ENCODE results near the gene CREB3L4.
A peak's percentile ranks its signal among the peaks of the same experiment; 100 is the strongest.

Gene CREB3L4

DNA sequence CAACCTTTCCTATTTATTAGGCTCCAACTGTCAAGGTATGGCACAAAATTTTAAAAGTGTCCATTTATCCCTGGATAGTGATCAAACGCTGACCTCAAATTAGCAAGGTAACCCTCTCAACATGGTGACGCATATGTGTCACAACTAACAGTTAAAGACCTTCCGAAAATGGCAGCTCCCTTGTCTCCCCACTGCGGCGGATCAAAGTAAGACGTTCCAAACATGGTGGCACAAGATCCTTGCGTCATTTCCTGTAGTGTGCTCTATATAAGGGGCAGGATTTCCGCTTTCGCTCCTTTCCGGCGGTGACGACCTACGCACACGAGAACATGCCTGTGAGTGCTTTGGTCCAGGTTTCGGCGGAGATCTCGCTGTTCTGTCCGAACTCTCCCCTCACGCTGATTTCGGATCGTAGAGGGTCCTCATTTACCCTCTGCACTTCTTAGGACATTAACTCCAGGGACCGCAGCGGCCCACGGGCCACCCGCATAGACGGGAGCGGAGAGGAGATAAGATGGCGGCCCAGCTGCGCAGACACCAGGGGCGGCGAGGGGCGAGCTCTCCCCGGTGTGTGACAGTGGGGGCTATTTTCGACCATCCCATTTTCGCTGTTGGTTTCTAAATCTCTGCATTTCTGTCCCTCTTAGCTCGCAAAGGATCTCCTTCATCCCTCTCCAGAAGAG lies 22.9 kb downstream of the CREB3L4 start, which contains the start of gene RPS27:
Gene RPS27, plus strand, starts transcription at position 295 of the 683 bp plus-strand sequence. Its CDS starts 35 bp downstream, at position 330.
- peak within 1 kb of the TSS; percentile 95 for H3K27ac ChIP-seq
- H3K27me3 ChIP-seq (ENCODE audit: control insufficient read depth, insufficient read depth, low read length): no peaks in the 10 kb centered on the region
- H3K9me3 ChIP-seq (ENCODE audit: control insufficient read depth, low read length): no peaks in the 10 kb centered on the region
- H3K36me3 ChIP-seq (ENCODE audit: control insufficient read depth, insufficient read depth, low read length): peaks cover 2% of the 10 kb centered on the region
- peak within 1 kb of the TSS; percentile 95 for H3K4me3 ChIP-seq (ENCODE audit: low read depth, low read length)
- peak within 1 kb of the TSS; percentile 11 for H3K9ac ChIP-seq
- H3K4me1 ChIP-seq: no peaks in the 10 kb centered on the region
- peak within 1 kb of the TSS; percentile 85 for H3K4me2 ChIP-seq (ENCODE audit: low read length)
- TF ChIP-seq, protein P1, sequence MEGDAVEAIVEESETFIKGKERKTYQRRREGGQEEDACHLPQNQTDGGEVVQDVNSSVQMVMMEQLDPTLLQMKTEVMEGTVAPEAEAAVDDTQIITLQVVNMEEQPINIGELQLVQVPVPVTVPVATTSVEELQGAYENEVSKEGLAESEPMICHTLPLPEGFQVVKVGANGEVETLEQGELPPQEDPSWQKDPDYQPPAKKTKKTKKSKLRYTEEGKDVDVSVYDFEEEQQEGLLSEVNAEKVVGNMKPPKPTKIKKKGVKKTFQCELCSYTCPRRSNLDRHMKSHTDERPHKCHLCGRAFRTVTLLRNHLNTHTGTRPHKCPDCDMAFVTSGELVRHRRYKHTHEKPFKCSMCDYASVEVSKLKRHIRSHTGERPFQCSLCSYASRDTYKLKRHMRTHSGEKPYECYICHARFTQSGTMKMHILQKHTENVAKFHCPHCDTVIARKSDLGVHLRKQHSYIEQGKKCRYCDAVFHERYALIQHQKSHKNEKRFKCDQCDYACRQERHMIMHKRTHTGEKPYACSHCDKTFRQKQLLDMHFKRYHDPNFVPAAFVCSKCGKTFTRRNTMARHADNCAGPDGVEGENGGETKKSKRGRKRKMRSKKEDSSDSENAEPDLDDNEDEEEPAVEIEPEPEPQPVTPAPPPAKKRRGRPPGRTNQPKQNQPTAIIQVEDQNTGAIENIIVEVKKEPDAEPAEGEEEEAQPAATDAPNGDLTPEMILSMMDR (IDR thresholded peaks at IDR 0.05): no peak
- peaks cover 3% of the 10 kb centered on the region for H3K79me2 ChIP-seq
- H2AFZ ChIP-seq: peak within 1 kb of the TSS; percentile 89

DNA sequence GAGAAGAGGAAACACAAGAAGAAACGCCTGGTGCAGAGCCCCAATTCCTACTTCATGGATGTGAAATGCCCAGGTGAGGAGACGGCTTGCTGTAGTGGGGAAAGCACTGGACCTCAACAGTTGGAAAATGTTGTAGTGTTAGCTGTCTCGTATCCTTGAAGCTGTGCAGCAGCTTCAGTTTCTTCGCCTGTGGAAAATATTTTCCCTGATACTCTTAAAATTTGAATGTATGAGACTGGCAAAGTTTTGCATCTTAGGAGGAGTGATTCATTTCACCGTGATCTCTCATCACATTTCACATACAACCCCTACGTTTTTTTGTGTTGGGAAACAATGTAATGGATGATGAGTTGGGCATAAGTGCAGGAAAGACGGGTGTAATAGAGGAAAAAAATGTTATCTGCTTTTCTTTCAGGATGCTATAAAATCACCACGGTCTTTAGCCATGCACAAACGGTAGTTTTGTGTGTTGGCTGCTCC lies 23.5 kb downstream of the CREB3L4 start:
- Histone ChIP-seq H3K27me3 (ENCODE audit: control insufficient read depth, insufficient read depth, low read length) (no peaks in the 10 kb centered on the region), H3K4me2 (ENCODE audit: low read length) (peak overlapping the region; percentile 85), H3K4me3 (ENCODE audit: low read depth, low read length) (peak overlapping the region; percentile 95), H3K79me2 (peaks cover 3% of the 10 kb centered on the region), H3K4me1 (no peaks in the 10 kb centered on the region), H3K36me3 (ENCODE audit: control insufficient read depth, insufficient read depth, low read length) (peaks cover 2% of the 10 kb centered on the region), H3K27ac (peak overlapping the region; percentile 95), H2AFZ (peak overlapping the region; percentile 89), H3K9ac (peak overlapping the region; percentile 11), H3K9me3 (ENCODE audit: control insufficient read depth, low read length) (no peaks in the 10 kb centered on the region)
- TF ChIP-seq, protein P1 (IDR thresholded peaks at IDR 0.05): no peak

GRCh38 chr1:153991806-153992205 lies 24.1 kb downstream of the CREB3L4 start:
- TF ChIP-seq, protein P1 (IDR thresholded peaks at IDR 0.05): no peak
- peak overlapping the region; percentile 95 for H3K4me3 ChIP-seq (ENCODE audit: low read depth, low read length)

DNA sequence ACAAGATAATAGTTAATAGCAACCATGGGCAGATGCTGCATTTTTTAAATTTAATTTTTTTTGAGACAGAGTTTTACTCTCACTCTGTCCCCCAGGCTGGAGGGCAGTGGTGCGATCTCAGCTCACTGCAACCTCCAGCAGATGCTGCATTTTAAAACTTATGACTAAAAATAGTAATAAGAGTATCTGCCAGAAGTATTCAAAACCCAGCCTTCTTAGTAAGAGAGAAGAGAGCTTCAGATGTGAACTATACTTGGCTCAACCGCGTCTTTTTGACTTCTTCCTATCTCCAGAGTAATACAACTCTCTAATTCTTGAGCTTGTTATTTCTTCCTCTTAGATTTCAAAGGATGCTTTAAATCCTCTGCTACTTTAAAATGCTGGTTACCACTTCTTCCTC lies 27.5 kb downstream of the CREB3L4 start:
- H3K9me3 ChIP-seq (ENCODE audit: control insufficient read depth, low read length): no peaks in the 10 kb centered on the region
- H3K9ac ChIP-seq: no peak overlapping the region
- no peak overlapping the region for H3K27ac ChIP-seq
- no peak overlapping the region for H3K4me3 ChIP-seq (ENCODE audit: low read depth, low read length)
- H3K4me1 ChIP-seq: no peaks in the 10 kb centered on the region
- no peak overlapping the region for H2AFZ ChIP-seq
- H3K4me2 ChIP-seq (ENCODE audit: low read length): no peak overlapping the region
- TF ChIP-seq, protein P1 (IDR thresholded peaks at IDR 0.05): no peak
- peaks cover 2% of the 10 kb centered on the region for H3K36me3 ChIP-seq (ENCODE audit: control insufficient read depth, insufficient read depth, low read length)
- peaks cover 3% of the 10 kb centered on the region for H3K79me2 ChIP-seq
- H3K27me3 ChIP-seq (ENCODE audit: control insufficient read depth, insufficient read depth, low read length): no peaks in the 10 kb centered on the region

More at GRCh38 chr1:153991806-153992205, 24.1 kb downstream of the CREB3L4 start:
- Histone ChIP-seq H3K36me3 (ENCODE audit: control insufficient read depth, insufficient read depth, low read length) (peaks cover 2% of the 10 kb centered on the region), H3K27ac (no peak overlapping the region), H3K27me3 (ENCODE audit: control insufficient read depth, insufficient read depth, low read length) (no peaks in the 10 kb centered on the region), H3K79me2 (peaks cover 3% of the 10 kb centered on the region), H3K4me2 (ENCODE audit: low read length) (peak overlapping the region; percentile 85), H3K9me3 (ENCODE audit: control insufficient read depth, low read length) (no peaks in the 10 kb centered on the region), H3K4me1 (no peaks in the 10 kb centered on the region), H2AFZ (no peak overlapping the region), H3K9ac (no peak overlapping the region)
